GM21786 (cell line): Measurements from ENCODE around the gene MNAT1.
"Not testable (repeated sequence)": the region's sequence is repeated elsewhere in the genome, so short reads cannot be mapped to it uniquely, and the experiment has no call there.

Experiments used
- ATAC-seq: cut with Tn5 transposase; IDR thresholded peaks from one replicate; pipeline ENCODE4 v1.9.1; 2021; ENCODE audit not compliant: unreplicated experiment

MNAT1 gene

GRCh38 chr14:60867503-60868172 lies 133.1 kb downstream of the MNAT1 start:
- no peak for ATAC-seq

- no peak for ATAC-seq
These were observed 143.6 kb downstream of the MNAT1 start for GRCh38 chr14:60878121-60878520.

- no peak for ATAC-seq
These were observed 144.0 kb downstream of the MNAT1 start for GRCh38 chr14:60878536-60878935.

GRCh38 chr14:60882219-60882618 lies 147.7 kb downstream of the MNAT1 start:
- ATAC-seq: no peak

- ATAC-seq: no peak
These were observed 149.6 kb downstream of the MNAT1 start for GRCh38 chr14:60884134-60884533.

GRCh38 chr14:60890636-60891035 lies 156.1 kb downstream of the MNAT1 start:
- not testable (repeated sequence) for ATAC-seq

GRCh38 chr14:60893911-60894310 lies 159.3 kb downstream of the MNAT1 start:
- no peak for ATAC-seq

GRCh38 chr14:60904381-60904780 lies 169.8 kb downstream of the MNAT1 start:
- ATAC-seq: no peak

GRCh38 chr14:60905923-60906322 lies 171.4 kb downstream of the MNAT1 start:
- no peak for ATAC-seq

GRCh38 chr14:60915781-60916180 lies 181.2 kb downstream of the MNAT1 start:
- ATAC-seq: no peak

- no peak for ATAC-seq
These were observed 187.5 kb downstream of the MNAT1 start for GRCh38 chr14:60922050-60922449.

GRCh38 chr14:60925286-60925685 lies 190.7 kb downstream of the MNAT1 start:
- no peak for ATAC-seq

GRCh38 chr14:60926002-60926401 lies 191.4 kb downstream of the MNAT1 start:
- ATAC-seq: peak; percentile 98

- no peak for ATAC-seq
These were observed 196.7 kb downstream of the MNAT1 start for GRCh38 chr14:60931218-60931617.

- no peak for ATAC-seq
These were observed 199.5 kb downstream of the MNAT1 start for GRCh38 chr14:60933920-60934655.

- no peak for ATAC-seq
These were observed 200.8 kb downstream of the MNAT1 start for GRCh38 chr14:60935319-60935718.

GRCh38 chr14:60943637-60944032 lies 209.1 kb downstream of the MNAT1 start:
- ATAC-seq: no peak

- no peak for ATAC-seq
These were observed 209.6 kb downstream of the MNAT1 start for GRCh38 chr14:60944204-60944603.

GRCh38 chr14:60945984-60946383 lies 211.4 kb downstream of the MNAT1 start:
- ATAC-seq: no peak

GRCh38 chr14:60946773-60947172 lies 212.2 kb downstream of the MNAT1 start:
- no peak for ATAC-seq

GRCh38 chr14:60951776-60952435 lies 217.3 kb downstream of the MNAT1 start:
- no peak for ATAC-seq

- no peak for ATAC-seq
These were observed 221.6 kb downstream of the MNAT1 start for GRCh38 chr14:60956202-60956601.
